SKM-1 (cell line): ENCODE measurements around the gene PLPP2.
"Not testable (repeated sequence)": the region's sequence is repeated elsewhere in the genome, so short reads cannot be mapped to it uniquely, and the experiment has no call there.

ENCODE experiments used
- DNase-seq: peaks from one replicate; lab custom pipeline; 2025; ENCODE audit not compliant: unreplicated experiment; lab: John Stamatoyannopoulos, UW

PLPP2 gene

GRCh38 chr19:271856-272255 lies 19.3 kb downstream of the PLPP2 start:
- DNase-seq: no peak

DNA sequence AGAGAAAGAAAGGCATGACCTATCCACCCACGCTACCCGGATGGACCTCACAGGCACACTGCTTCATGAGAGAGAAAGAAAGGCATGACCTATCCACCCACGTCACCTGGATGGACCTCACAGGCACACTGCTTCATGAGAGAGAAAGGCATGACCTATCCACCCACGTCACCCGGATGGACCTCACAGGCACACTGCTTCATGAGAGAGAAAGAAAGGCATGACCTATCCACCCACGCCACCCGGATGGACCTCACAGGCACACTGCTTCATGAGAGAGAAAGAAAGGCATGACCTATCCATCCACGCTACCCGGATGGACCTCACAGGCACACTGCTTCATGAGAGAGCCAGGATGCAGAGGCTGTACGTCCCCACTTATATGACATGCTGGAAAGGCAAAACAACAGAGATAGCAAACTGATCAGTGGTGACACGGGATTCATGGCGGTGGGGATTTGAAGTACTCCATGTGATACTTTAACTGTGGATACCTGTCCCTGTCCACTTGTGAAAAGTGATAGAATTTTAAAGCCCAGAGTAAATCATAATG lies 20.4 kb downstream of the PLPP2 start:
- not testable (repeated sequence) for DNase-seq

DNA sequence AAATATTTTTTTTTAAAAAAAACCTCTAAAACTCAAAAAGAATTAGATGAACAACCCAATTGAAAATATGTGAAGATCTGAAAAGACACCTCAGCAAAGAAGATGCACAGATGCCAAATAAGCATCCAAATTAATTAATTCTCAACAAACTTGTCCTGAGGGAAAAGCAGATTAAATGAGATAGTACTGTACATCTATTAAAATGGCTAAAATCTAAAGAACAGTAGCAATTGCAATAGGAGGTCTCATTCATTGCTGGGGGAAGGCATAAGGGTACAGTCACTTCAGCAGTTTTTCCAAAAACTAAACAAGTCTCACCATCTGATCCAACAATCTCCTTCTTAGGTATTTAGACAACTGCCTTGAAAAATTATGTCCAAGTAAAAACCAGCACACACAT lies 22.0 kb downstream of the PLPP2 start:
- no peak for DNase-seq

- no peak for DNase-seq
These were observed 29.1 kb downstream of the PLPP2 start for GRCh38 chr19:262125-262524.

- not testable (repeated sequence) for DNase-seq
These were observed 34.4 kb downstream of the PLPP2 start for GRCh38 chr19:256804-257203.

DNA sequence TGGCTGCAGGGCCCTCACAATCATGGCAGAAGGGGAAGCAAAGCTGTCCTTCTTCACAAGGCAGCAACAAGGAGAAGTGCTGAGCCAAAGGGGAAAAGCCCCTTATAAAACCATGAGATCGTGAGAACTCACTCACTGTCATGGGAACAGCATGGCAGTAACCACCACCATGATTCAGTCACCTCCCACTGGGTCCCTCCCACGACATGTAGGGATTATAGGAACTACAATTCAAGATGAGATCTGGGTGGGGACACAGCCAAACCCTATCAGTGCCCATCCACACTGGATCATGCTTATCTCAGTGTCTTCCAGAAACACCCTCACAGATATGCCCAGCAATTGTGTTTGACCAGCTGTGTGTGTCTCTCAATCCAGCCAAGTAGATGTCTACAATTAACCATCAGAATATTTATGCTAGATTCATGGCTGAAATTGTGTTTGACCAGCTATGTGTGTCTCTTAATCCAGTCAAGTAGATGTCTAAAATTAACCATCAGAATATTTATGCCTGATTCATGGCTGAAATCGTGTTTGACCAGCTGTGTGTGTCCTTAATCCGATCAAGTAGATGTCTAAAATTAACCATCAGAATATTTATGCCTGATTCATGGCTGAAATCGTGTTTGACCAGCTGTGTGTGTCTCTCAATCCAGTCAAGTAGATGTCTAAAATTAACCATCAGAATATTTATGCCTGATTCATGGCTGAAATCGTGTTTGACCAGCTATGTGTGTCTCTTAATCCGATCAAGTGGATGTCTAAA lies 38.6 kb downstream of the PLPP2 start:
- DNase-seq: not testable (repeated sequence)

DNA sequence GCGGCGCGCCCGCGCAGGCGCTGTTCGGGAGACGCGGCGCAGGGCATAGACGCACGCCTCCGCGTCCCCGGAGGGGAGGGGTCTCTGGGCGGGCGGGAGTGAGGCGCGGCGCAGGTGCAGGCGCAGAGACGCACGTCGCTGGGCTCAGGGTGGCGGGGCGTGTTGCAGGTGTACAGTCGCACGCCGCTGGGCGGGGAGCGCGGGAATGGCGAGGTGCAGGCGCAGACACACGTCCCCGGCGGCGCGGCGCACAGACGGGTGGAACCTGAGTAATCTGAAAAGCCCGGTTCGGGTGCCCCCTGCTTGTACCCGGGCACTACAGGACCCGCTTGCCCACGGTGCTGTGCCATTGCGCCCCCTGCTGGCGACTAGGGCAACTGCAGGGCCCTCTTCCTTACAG lies 44.7 kb downstream of the PLPP2 start:
- no peak for DNase-seq

DNA sequence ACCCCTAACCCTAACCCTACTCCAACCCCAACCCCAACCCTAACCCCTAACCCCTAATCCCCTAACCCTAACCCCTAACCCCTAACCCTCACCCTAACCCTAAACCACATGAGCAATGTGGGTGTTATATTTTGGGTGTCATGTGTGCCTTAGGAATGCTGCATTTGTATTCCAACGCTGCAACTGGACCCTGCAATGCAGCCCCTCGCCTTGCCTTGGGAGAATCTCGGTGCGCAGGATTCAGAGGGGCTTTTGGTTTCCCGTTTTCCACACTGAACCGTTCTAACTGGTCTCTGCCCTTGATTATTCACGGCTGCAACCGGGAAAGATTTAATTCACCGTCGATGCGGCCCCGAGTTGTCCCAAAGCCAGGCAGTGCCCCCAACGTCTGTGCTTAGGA lies 45.3 kb downstream of the PLPP2 start:
- DNase-seq: not testable (repeated sequence)

DNA sequence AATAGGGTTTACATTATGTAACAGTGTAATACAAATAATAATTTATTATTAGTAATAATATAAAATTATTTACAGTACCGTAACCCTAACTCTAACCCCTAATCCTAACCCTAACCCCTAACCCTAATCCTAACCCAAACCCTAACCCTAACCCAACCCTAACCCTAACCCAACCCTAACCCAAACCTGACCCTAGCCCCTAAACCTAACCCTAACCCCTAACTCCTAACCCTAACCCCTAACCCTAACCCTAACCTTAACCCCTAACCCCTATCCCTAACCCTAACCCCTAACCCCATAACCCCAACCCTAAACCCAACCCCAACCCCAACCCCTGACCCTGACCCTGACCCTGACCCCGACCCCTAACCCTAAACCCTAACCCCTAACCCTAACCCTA lies 45.7 kb downstream of the PLPP2 start:
- no peak for DNase-seq
